Activated CD8-positive, alpha-beta memory T cell treated with anti-CD3 and anti-CD28 coated beads for 36 hours (primary cell): ENCODE data around the gene WDR37. TPM values are rescaled to one million over a fixed set of nuclear protein-coding genes. Genes with fewer than 3 reads are reported as not detected.

Experiments
- CTCF ChIA-PET: fragments of 350-600 bp; sonication (Branson Sonifier 250); formaldehyde crosslinking; loops from one replicate; lab custom pipeline; 2021; ENCODE audit warnings: antibody characterized with exemption; lab: Charles Lee
- POLR2A ChIA-PET: fragments of 350-600 bp; sonication (Branson Sonifier 250); formaldehyde crosslinking; loops from one replicate; lab custom pipeline; 2021; ENCODE audit warnings: antibody characterized with exemption; lab: Charles Lee
- total RNA-seq, 2 experiments: library from RNA; stranded (reverse); gene quantifications; one replicate each; pipeline ENCODE4 v1.2.3, GENCODE V29; 2021

WDR37 gene
- total RNA-seq, 2 experiments from 2014 or later: 13.5 to 16.7 TPM

- CTCF ChIA-PET: interaction anchor here (0.6 kb wide), 1 partner anchor 272 kb away, joined by 3 read pairs; no protein-coding TSS in a partner anchor
- POLR2A ChIA-PET: no interaction called here
These were observed 40.2 kb downstream of the WDR37 start for GRCh38 chr10:1096287-1096889.

- POLR2A ChIA-PET: no interaction called here
- CTCF ChIA-PET: interaction anchor here (1.4 kb wide), 1 partner anchor 13 kb away, joined by 6 read pairs; no protein-coding TSS in a partner anchor
These were observed 41.3 kb downstream of the WDR37 start for GRCh38 chr10:1097436-1097835.

- CTCF ChIA-PET: interaction anchor here (0.8 kb wide), 1 partner anchor 10 kb away, joined by 3 read pairs; no protein-coding TSS in a partner anchor
- POLR2A ChIA-PET: no interaction called here
These were observed 44.0 kb downstream of the WDR37 start for GRCh38 chr10:1100143-1100542.

DNA sequence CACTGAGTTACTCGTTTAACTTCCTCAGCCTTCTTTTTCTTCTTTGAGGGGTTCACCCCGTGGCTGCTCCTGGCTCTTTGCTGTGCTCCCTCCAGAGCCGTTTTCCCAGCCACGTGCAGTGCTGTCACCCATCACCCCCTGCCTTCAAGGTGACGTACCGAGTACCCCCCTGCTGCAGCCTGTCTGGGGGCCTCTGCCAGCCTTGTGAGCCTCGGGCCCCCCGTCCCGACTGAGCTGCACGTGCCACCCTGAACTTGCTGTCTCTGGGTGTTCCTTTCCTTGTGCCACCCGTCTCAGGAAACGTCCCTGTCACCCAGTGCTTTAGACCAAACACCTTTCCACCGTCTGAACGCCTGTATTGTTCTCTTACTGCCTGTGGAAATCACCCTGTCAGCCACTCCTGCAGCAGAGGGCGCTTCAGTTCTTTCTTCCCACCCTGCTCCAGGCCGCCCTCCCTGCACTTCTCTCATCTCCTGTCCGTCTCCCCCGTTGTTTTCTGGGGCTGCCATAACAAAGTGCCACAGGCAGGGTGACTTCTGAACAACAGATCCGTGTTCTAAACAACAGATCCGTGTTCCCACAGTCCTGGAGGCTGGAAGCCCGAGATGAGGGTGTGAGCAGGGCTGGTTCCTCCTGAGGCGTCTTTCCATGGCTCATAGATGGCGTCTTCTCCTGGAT lies 44.6 kb downstream of the WDR37 start:
- POLR2A ChIA-PET: no interaction called here
- CTCF ChIA-PET: interaction anchor here (0.8 kb wide), 1 partner anchor 9 kb away, joined by 3 read pairs; no protein-coding TSS in a partner anchor

DNA sequence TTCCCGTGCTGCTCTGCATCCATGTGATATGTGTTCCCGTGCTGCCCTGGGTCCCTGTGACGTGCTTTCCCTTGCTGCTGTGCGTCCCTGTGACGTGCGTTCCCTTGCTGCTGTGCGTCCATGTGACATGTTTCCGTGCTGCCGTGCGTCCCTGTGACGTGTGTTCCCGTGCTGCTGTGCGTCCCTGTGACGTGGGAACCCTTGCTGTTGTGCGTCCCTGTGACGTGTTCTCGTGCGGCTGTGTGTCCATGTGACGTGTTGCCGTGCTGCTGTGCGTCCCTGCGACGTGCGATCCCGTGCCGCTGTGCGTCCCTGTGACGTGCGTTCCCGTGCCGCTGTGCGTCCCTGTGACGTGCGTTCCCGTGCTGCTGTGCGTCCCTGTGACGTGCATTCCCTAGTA lies 45.8 kb downstream of the WDR37 start:
- ChIA-PET CTCF (interaction anchor here (0.7 kb wide), 1 partner anchor 319 kb away, joined by 3 read pairs; no protein-coding TSS in a partner anchor), POLR2A (no interaction called here)

GRCh38 chr10:1102416-1102815 lies 46.2 kb downstream of the WDR37 start:
- CTCF ChIA-PET: interaction anchor here (0.7 kb wide), 1 partner anchor 318 kb away, joined by 3 read pairs; no protein-coding TSS in a partner anchor
- POLR2A ChIA-PET: no interaction called here

GRCh38 chr10:1102831-1103230 lies 46.6 kb downstream of the WDR37 start:
- CTCF ChIA-PET: no interaction called here
- POLR2A ChIA-PET: no interaction called here

GRCh38 chr10:1103551-1103950 lies 47.4 kb downstream of the WDR37 start:
- POLR2A ChIA-PET: no interaction called here
- CTCF ChIA-PET: no interaction called here

DNA sequence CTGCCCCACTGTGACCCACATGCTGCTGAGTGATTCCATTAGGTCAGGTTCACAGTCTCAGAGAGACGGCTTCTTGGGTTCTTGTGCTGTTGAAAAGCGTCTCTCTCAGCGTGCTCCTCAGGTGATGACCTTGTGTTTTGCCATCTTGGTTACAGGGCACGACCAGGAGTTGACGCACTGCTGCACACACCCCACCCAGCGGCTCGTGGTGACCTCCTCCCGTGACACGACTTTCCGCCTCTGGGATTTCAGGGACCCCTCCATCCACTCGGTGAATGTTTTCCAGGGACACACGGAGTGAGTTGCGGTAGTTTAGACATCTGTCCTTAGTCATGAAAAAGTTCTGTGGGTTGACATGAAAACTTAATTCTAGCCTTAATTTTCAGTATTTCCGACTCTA lies 48.8 kb downstream of the WDR37 start:
- ChIA-PET POLR2A (no interaction called here), CTCF (no interaction called here)

DNA sequence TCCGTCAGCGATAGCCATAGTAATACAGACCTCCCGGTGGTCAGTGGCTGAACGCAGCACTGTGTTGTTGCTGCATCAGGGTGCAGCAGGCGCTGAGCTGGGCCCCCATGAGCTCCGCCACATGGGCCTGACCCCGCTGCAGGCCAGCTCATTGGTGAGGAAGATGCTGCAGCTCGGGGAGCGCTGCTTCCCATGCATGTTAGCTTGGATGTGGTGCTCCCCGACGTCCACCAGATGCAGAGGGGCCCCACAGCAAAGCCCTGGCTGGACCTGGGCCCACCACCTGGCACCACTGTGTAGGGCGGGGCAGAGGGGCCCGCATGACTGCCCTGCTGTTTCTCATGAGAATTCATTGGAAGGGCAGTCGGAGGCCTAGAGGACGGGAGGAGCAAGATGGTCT lies 50.8 kb downstream of the WDR37 start:
- CTCF ChIA-PET: no interaction called here
- POLR2A ChIA-PET: no interaction called here

DNA sequence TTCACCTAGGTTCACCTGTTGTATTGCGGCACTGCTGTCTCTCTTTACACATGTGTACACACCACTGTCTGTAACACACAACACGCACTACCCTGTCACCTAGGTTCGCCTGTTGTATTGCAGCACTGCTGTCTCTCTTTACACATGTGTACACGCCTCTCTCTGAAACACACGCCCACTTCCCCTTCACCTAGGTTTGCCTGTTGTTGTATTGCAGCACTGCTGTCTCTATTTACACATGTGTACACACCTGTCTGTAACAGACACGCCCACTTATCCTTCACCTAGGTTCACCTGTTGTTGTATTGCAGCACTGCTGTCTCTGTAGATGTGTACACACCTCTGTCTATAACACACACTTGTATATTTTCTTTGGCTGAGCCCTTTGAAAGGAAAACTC lies 51.5 kb downstream of the WDR37 start:
- ChIA-PET CTCF (no interaction called here), POLR2A (no interaction called here)

- POLR2A ChIA-PET: interaction anchor here (0.6 kb wide), 2 partner anchors 69 to 183 kb away, joined by 3 to 6 read pairs; no protein-coding TSS in a partner anchor
- CTCF ChIA-PET: interaction anchor here (1.2 to 1.4 kb wide), 4 partner anchors 10 to 22 kb away, joined by 3 to 6 read pairs (median 4); no protein-coding TSS in a partner anchor
These were observed 53.8 kb downstream of the WDR37 start for GRCh38 chr10:1109795-1110673.

GRCh38 chr10:1110674-1111119 lies 54.5 kb downstream of the WDR37 start:
- POLR2A ChIA-PET: interaction anchor here (0.6 kb wide), 1 partner anchor 68 kb away, joined by 3 read pairs; no protein-coding TSS in a partner anchor
- CTCF ChIA-PET: interaction anchor here (1.2 to 1.4 kb wide), 4 partner anchors 10 to 23 kb away, joined by 3 to 6 read pairs (median 4); no protein-coding TSS in a partner anchor

DNA sequence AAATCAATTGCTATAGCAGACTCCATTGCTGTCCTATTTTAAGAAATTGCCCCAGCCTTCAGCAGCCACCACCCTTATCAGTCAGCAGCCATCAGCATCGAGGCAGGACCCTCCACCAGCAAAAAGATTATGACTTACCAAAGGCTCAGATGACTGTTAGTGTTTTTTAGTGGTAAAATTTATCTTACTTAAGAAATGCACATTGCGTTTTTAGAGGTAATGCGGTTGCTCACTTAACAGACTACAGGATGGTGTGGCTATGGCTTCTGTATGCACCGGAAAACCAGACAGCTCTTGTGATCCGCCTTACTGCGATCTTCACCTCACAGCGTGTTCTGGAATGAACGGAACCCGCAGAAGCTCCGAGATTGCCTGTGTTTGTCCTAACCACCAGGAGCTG lies 58.1 kb downstream of the WDR37 start:
- ChIA-PET POLR2A (no interaction called here), CTCF (interaction anchor here (0.7 kb wide), 1 partner anchor 11 kb away, joined by 4 read pairs; no protein-coding TSS in a partner anchor)

GRCh38 chr10:1114719-1115606 lies 58.8 kb downstream of the WDR37 start:
- CTCF ChIA-PET: no interaction called here
- POLR2A ChIA-PET: no interaction called here

- POLR2A ChIA-PET: no interaction called here
These were observed 59.4 kb downstream of the WDR37 start for GRCh38 chr10:1115607-1115955.

GRCh38 chr10:1116051-1116450 lies 59.9 kb downstream of the WDR37 start:
- ChIA-PET POLR2A (no interaction called here), CTCF (no interaction called here)

More at GRCh38 chr10:1115607-1115955, 59.4 kb downstream of the WDR37 start:
- CTCF ChIA-PET: no interaction called here

- CTCF ChIA-PET: no interaction called here
These were observed 60.6 kb downstream of the WDR37 start for GRCh38 chr10:1116696-1117280.

More at GRCh38 chr10:1116696-1117280, 60.6 kb downstream of the WDR37 start:
- POLR2A ChIA-PET: no interaction called here
